Neuronal stem cell (in vitro differentiated cells): ENCODE data around the gene HOXD10.

Experiments used
- DNase-seq: peaks from one replicate; pipeline ENCODE4 v3.0.0-alpha.2; 2013; ENCODE audit warnings: low spot score
- H2AFZ ChIP-seq: one replicate; pipeline ENCODE4 v1.6.1; 2013; ENCODE audit warnings: mild to moderate bottlenecking, low read length, inconsistent platforms
- H2AK5ac ChIP-seq: 2 replicates; pipeline ENCODE4 v1.6.1; 2013; ENCODE audit warnings: low read depth, mild to moderate bottlenecking, inconsistent platforms, low read length, moderate library complexity, mixed read lengths
- H2BK120ac ChIP-seq: 2 replicates; pipeline ENCODE4 v1.6.1; 2013; ENCODE audit warnings: low read depth, mild to moderate bottlenecking, inconsistent platforms, low read length, moderate library complexity, mixed read lengths
- H2BK12ac ChIP-seq: one replicate; pipeline ENCODE4 v1.6.1; 2013; ENCODE audit warnings: low read length, inconsistent platforms
- H2BK15ac ChIP-seq: 2 replicates; pipeline ENCODE4 v1.6.1; 2013; ENCODE audit warnings: mild to moderate bottlenecking, low read length, inconsistent platforms, mixed read lengths
- H2BK5ac ChIP-seq: one replicate; pipeline ENCODE4 v1.6.1; 2013; ENCODE audit warnings: inconsistent platforms, mild to moderate bottlenecking, low read length, moderate library complexity
- H3K14ac ChIP-seq: one replicate; pipeline ENCODE4 v1.6.1; 2013; ENCODE audit warnings: low read length, inconsistent platforms
- H3K18ac ChIP-seq: 2 replicates; pipeline ENCODE4 v1.6.1; 2013; ENCODE audit warnings: low read length, inconsistent platforms
- H3K23ac ChIP-seq: 2 replicates; pipeline ENCODE4 v1.6.1; 2013; ENCODE audit warnings: low read depth, mild to moderate bottlenecking, mixed read lengths, low read length, inconsistent platforms; ENCODE audit not compliant: poor library complexity
- H3K27ac ChIP-seq: replicated peaks from 3 replicates; pipeline ENCODE4 v1.5.1; 2013; ENCODE audit warnings: low read length, inconsistent platforms
- H3K27me3 ChIP-seq, 3 experiments: 2 replicates each; pipeline ENCODE4 v1.6.1; 2013; ENCODE audit warnings: low read length in 3 of 3, mild to moderate bottlenecking in 2 of 3, inconsistent platforms in 1 of 3, low read depth in 1 of 3, mixed read lengths in 1 of 3, moderate library complexity in 1 of 3; ENCODE audit not compliant: control insufficient read depth in 3 of 3, insufficient read depth in 3 of 3
- H3K36me3 ChIP-seq, 2 donors: replicated peaks in 1 of 2; 2 replicates each; pipeline ENCODE4 v1.6.1; 2013; ENCODE audit warnings: low read length in 2 of 2; ENCODE audit not compliant: control insufficient read depth in 2 of 2, insufficient read depth in 2 of 2
- H3K4ac ChIP-seq: 2 replicates; pipeline ENCODE4 v1.6.1; 2013; ENCODE audit warnings: inconsistent platforms, mild to moderate bottlenecking, low read length, moderate library complexity
- H3K4me1 ChIP-seq, 2 donors: 1 replicate in 1 of 2; 2 replicates in 1 of 2; pipeline ENCODE4 v1.6.1; 2013; ENCODE audit warnings: low read length in 2 of 2, low read depth in 1 of 2; ENCODE audit not compliant: control insufficient read depth in 2 of 2, insufficient read depth in 1 of 2
- H3K4me2 ChIP-seq: one replicate; pipeline ENCODE4 v1.6.1; 2013; ENCODE audit warnings: mild to moderate bottlenecking, low read length, inconsistent platforms; ENCODE audit not compliant: insufficient read depth, poor library complexity, severe bottlenecking
- H3K4me3 ChIP-seq, 2 donors: 2 replicates each; pipeline ENCODE4 v1.5.1; 2013; ENCODE audit warnings: low read length in 2 of 2, mild to moderate bottlenecking in 2 of 2, inconsistent platforms in 1 of 2, moderate library complexity in 1 of 2
- H3K79me1 ChIP-seq: one replicate; pipeline ENCODE4 v1.6.1; 2013; ENCODE audit warnings: low read depth, mild to moderate bottlenecking, inconsistent platforms, low read length, moderate library complexity
- H3K9ac ChIP-seq: one replicate; pipeline ENCODE4 v1.6.1; 2013; ENCODE audit warnings: mild to moderate bottlenecking, low read depth, low read length, inconsistent platforms; ENCODE audit not compliant: poor library complexity
- H3K9me3 ChIP-seq, 2 donors: replicated peaks in 1 of 2; 2 replicates each; pipeline versions ENCODE3 to v1.6.1; 2013; ENCODE audit warnings: low read length in 2 of 2, mild to moderate bottlenecking in 2 of 2, inconsistent platforms in 1 of 2, low read depth in 1 of 2, mixed read lengths in 1 of 2, moderate library complexity in 1 of 2; ENCODE audit not compliant: control insufficient read depth in 2 of 2, insufficient read depth in 1 of 2
- H4K8ac ChIP-seq: one replicate; pipeline ENCODE4 v1.6.1; 2013; ENCODE audit warnings: low read depth, mild to moderate bottlenecking, inconsistent platforms, low read length, moderate library complexity
- H4K91ac ChIP-seq: one replicate; pipeline ENCODE4 v1.6.1; 2013; ENCODE audit warnings: low read length, low read depth, mild to moderate bottlenecking, inconsistent platforms; ENCODE audit not compliant: poor library complexity
- WGBS, 2 donors: extraction: QIAGEN DNeasy Blood & Tissue Kit; methylation state at CpG; one replicate each; pipeline ENCODE4 v1.1.7; 2013; ENCODE audit warnings: missing lambda C conversion rate in 2 of 2, mixed read lengths in 1 of 2; ENCODE audit not compliant: insufficient read length in 2 of 2, insufficient replicate concordance in 1 of 2; ENCODE audit errors: extremely low coverage in 2 of 2; 5-methylcytosine and 5-hydroxymethylcytosine counted together

HOXD10 gene

DNA sequence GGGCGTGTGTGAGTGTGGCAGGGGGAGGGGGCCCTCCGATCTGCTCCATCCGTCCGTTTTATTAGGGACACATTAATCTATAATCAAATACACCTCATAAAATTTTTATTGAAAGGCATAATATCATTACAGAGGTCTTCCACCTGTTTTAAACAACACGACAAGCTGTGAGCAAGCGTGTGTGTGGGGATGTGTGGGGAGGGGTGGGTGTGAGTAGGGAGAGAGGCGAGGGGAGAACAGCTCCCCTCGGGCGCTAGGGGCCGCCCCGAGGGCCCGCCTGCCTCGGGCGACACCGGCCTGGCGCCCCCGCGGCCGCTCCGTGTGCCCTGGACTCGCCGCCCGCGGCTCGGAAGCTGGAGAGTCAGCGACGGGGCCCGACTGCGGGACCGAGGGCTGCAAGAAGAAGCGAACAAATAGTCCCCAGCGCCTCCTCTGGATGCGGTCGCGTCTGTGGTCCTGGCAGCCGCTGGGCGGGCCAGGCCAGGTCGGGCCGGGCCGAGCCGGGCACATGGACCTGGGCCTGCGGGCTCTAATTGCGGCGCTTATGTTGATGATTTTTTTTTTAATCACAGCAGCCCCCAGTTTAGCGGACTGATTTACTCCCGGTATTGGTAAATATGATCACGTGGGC lies 5.6 kb downstream of the HOXD10 start:
- Histone ChIP-seq H3K79me1 (no peaks in the 10 kb centered on the region), H2AFZ (peak overlapping the region; percentile 95), H4K8ac (no peak overlapping the region), H3K9me3 (peaks cover 0 to 2% of the 10 kb centered on the region in 2 donors), H3K4me2 (peak overlapping the region; percentile 68), H3K27ac (no peak overlapping the region), H4K91ac (no peak overlapping the region), H3K36me3 (no peaks in the 10 kb centered on the region), H3K18ac (no peak overlapping the region), H3K4ac (no peak overlapping the region), H3K9ac (no peak overlapping the region), H3K23ac (no peak overlapping the region), H2AK5ac (no peak overlapping the region), H3K14ac (no peak overlapping the region), H2BK15ac (no peak overlapping the region), H3K27me3 (peaks cover 64 to 98% (median 95%) of the 10 kb centered on the region in 3 experiments), H2BK12ac (no peak overlapping the region), H2BK120ac (no peak overlapping the region), H3K4me3 (peak overlapping the region; percentile 26 to 36), H2BK5ac (no peak overlapping the region), H3K4me1 (no peaks in the 10 kb centered on the region)
- no CpG with 5 or more reads among the region's 47 CpGs for WGBS, 2 donors
- DNase-seq = no peak

DNA sequence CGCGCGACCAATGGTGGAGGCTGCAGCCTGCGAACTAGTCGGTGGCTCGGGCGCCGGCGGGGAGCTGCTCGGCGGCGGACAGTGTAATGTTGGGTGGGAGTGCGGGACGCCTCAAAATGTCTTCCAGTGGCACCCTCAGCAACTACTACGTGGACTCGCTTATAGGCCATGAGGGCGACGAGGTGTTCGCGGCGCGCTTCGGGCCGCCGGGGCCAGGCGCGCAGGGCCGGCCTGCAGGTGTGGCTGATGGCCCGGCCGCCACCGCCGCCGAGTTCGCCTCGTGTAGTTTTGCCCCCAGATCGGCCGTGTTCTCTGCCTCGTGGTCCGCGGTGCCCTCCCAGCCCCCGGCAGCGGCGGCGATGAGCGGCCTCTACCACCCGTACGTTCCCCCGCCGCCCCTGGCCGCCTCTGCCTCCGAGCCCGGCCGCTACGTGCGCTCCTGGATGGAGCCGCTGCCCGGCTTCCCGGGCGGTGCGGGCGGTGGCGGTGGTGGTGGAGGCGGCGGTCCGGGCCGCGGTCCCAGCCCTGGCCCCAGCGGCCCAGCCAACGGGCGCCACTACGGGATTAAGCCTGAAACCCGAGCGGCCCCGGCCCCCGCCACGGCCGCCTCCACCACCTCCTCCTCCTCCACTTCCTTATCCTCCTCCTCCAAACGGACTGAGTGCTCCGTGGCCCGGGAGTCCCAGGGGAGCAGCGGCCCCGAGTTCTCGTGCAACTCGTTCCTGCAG lies 6.3 kb downstream of the HOXD10 start, which contains the start of gene HOXD9:
HOXD9 (plus strand) TSS at position 37 of the 728 bp plus-strand sequence; CDS start at position 87, 50 bp downstream.
- no peak within 1 kb of the TSS for H3K4ac ChIP-seq
- no peak within 1 kb of the TSS for H2BK5ac ChIP-seq
- H4K91ac ChIP-seq = no peak within 1 kb of the TSS
- H3K79me1 ChIP-seq = no peaks in the 10 kb centered on the region
- peak within 1 kb of the TSS; percentile 36 to 50 for H3K4me3 ChIP-seq
- no peaks in the 10 kb centered on the region for H3K4me1 ChIP-seq
- H3K14ac ChIP-seq = peak within 1 kb of the TSS; percentile 66
- peak within 1 kb of the TSS; percentile 77 for H3K18ac ChIP-seq
- peak within 1 kb of the TSS; percentile 68 for H3K4me2 ChIP-seq
- no peaks in the 10 kb centered on the region for H3K9me3 ChIP-seq
- peak within 1 kb of the TSS; percentile 19 for H4K8ac ChIP-seq
- H2AFZ ChIP-seq = peak within 1 kb of the TSS; percentile 95
- no peak within 1 kb of the TSS for H2BK15ac ChIP-seq
- H2BK120ac ChIP-seq = no peak within 1 kb of the TSS
- no peak for DNase-seq
- H3K36me3 ChIP-seq = no peaks in the 10 kb centered on the region
- H3K27me3 ChIP-seq = peaks cover 61 to 98% (median 92%) of the 10 kb centered on the region in 3 experiments
- peak within 1 kb of the TSS; percentile 25 for H3K23ac ChIP-seq
- no peak within 1 kb of the TSS for H3K27ac ChIP-seq
- no peak within 1 kb of the TSS for H2AK5ac ChIP-seq
- no peak within 1 kb of the TSS for H2BK12ac ChIP-seq
- no peak within 1 kb of the TSS for H3K9ac ChIP-seq
- no CpG with 5 or more reads among the region's 84 CpGs for WGBS, 2 donors

DNA sequence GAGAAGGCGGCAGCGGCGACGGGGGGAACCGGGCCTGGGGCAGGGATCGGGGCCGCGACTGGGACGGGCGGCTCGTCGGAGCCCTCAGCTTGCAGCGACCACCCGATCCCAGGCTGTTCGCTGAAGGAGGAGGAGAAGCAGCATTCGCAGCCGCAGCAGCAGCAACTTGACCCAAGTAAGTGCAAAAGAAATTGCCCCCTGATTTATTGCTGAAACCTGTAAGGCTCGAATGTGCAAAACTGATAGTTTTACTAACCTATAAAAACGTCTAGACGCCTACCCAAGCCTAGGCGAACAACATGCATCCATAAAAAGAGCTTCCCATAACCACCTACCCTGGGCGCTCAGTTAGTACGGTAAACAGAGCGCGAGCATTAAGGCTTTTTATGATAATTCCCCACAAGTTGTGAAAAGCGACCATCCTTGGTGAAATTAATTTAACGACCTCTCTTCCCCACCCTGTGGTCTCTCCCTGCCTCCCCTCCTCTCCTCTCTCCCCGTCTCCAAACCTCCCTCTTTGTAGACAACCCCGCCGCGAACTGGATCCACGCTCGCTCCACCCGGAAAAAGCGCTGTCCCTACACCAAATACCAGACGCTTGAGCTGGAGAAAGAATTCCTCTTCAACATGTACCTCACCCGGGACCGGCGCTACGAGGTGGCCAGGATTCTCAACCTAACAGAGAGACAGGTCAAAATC lies 7.0 kb downstream of the HOXD10 start:
- H2BK120ac ChIP-seq = no peak overlapping the region
- H2AK5ac ChIP-seq = no peak overlapping the region
- peak overlapping the region; percentile 66 for H3K14ac ChIP-seq
- H3K79me1 ChIP-seq = no peaks in the 10 kb centered on the region
- H3K27ac ChIP-seq = no peak overlapping the region
- H3K9ac ChIP-seq = no peak overlapping the region
- no CpG with 5 or more reads among the region's 40 CpGs for WGBS, 2 donors
- H3K4me3 ChIP-seq = no peak overlapping the region
- H4K91ac ChIP-seq = no peak overlapping the region
- no peaks in the 10 kb centered on the region for H3K9me3 ChIP-seq
- no peak overlapping the region for H3K4ac ChIP-seq
- H4K8ac ChIP-seq = no peak overlapping the region
- peaks cover 61 to 98% (median 92%) of the 10 kb centered on the region in 3 experiments for H3K27me3 ChIP-seq
- H3K36me3 ChIP-seq = no peaks in the 10 kb centered on the region
- H3K4me2 ChIP-seq = no peak overlapping the region
- peaks cover 0 to 1% of the 10 kb centered on the region in 2 donors for H3K4me1 ChIP-seq
- no peak overlapping the region for H2BK12ac ChIP-seq
- no peak overlapping the region for H2BK15ac ChIP-seq
- H2AFZ ChIP-seq = peak overlapping the region; percentile 95
- no peak overlapping the region for H3K23ac ChIP-seq
- no peak for DNase-seq
- no peak overlapping the region for H2BK5ac ChIP-seq
- H3K18ac ChIP-seq = peak overlapping the region; percentile 45
